K562 (cell line): ENCODE measurements around the gene CCDC70. TPM values are rescaled to one million over a fixed set of nuclear protein-coding genes. Genes with fewer than 3 reads are reported as not detected.

Source experiments
- ATAC-seq: fragments of 200-7000 bp; cut with Tn5 transposase; 3 replicates; pipeline ENCODE4 v1.9.1; 2020; ENCODE audit warnings: moderate library complexity
- BruUV-seq: library from RNA; stranded (reverse); fragments of 400-500 nt; replicated peaks from 2 replicates; lab custom pipeline; 2021; lab: Mats Ljungman, UMichigan
- CTCF ChIA-PET: fragments of 300-600 bp; formaldehyde crosslinking; extraction: SDS; loops from one replicate; lab custom pipeline; 2021; ENCODE audit warnings: low intra/inter-chr PET ratio; lab: Yijun Ruan, JAX
- POLR2A ChIA-PET: fragments of 300-600, 350-650 bp; sonication (Branson Sonifier 250); formaldehyde crosslinking; extraction: SDS; loops from one replicate; lab custom pipeline; 2021; ENCODE audit warnings: antibody characterized with exemption, inconsistent platforms; lab: Yijun Ruan, JAX
- DNase-seq, 4 experiments: peaks; one replicate each; pipeline versions ENCODE4 v3.0.0 to v3.0.0-alpha.2; 2011 to 2018; ENCODE audit warnings: low spot score in 3 of 4, mixed read lengths in 3 of 4; ENCODE audit errors: extremely low read depth in 1 of 4
- FAIRE-seq: peaks from 2 replicates; lab custom pipeline; 2011; peaks lifted over from hg19 to GRCh38; lab: Jason Lieb, UNC
- H2AFZ ChIP-seq: 2 replicates; pipeline ENCODE4 v1.6.0; 2011; ENCODE audit warnings: low read depth, low read length, control low read depth, inconsistent platforms
- H3K27ac ChIP-seq: fragments of 200-600 bp; 3 replicates; pipeline ENCODE4 v1.8.0; 2011; ENCODE audit warnings: low read depth, mild to moderate bottlenecking, control low read depth, inconsistent platforms, low read length, moderate library complexity, mixed read lengths; ENCODE audit errors: extremely low read depth
- H3K27me3 ChIP-seq, 2 experiments: fragments of 300-600 bp in 1 of 2; 2 replicates in 1 of 2; 3 replicates in 1 of 2; pipeline versions ENCODE4 v1.6.0 to v1.8.0; 2011; ENCODE audit warnings: inconsistent platforms in 2 of 2, low read length in 2 of 2, mild to moderate bottlenecking in 1 of 2, mixed read lengths in 1 of 2, moderate library complexity in 1 of 2; ENCODE audit not compliant: control insufficient read depth in 2 of 2, insufficient read depth in 2 of 2
- H3K36me3 ChIP-seq: fragments of 300-600 bp; 3 replicates; pipeline ENCODE4 v1.8.0; 2011; ENCODE audit warnings: mild to moderate bottlenecking, low read length, inconsistent platforms; ENCODE audit not compliant: control insufficient read depth, insufficient read depth
- H3K4me1 ChIP-seq, 2 experiments: fragments of 200-600 bp in 1 of 2; replicated peaks in 1 of 2; 2 replicates in 1 of 2; 3 replicates in 1 of 2; pipeline versions ENCODE4 v1.5.1 to v1.8.0; 2011; ENCODE audit warnings: inconsistent platforms in 2 of 2, low read length in 2 of 2, mild to moderate bottlenecking in 1 of 2, mixed read lengths in 1 of 2, moderate library complexity in 1 of 2; ENCODE audit not compliant: control insufficient read depth in 2 of 2, insufficient read depth in 2 of 2
- H3K4me2 ChIP-seq: 2 replicates; pipeline ENCODE4 v1.6.1; 2011; ENCODE audit warnings: low read length, control low read depth, inconsistent platforms, mixed read lengths; ENCODE audit not compliant: insufficient read depth
- H3K4me3 ChIP-seq: fragments of 200-600 bp; sonication (generic), shearing (Covaris generic); 2 replicates; pipeline ENCODE4 v1.5.1; 2016; ENCODE audit warnings: control low read depth, inconsistent platforms
- H3K79me2 ChIP-seq: fragments of 200-600 bp; 3 replicates; pipeline ENCODE4 v1.8.0; 2011; ENCODE audit warnings: low read length, inconsistent platforms; ENCODE audit not compliant: control insufficient read depth, insufficient read depth
- H3K9ac ChIP-seq, 2 experiments: 2 replicates each; pipeline versions ENCODE4 v1.6.0 to v1.6.1; 2011; ENCODE audit warnings: low read depth in 2 of 2, low read length in 2 of 2, control low read depth in 1 of 2, inconsistent platforms in 1 of 2, mild to moderate bottlenecking in 1 of 2, mixed read lengths in 1 of 2; ENCODE audit not compliant: insufficient read depth in 1 of 2
- H3K9me1 ChIP-seq: one replicate; pipeline ENCODE4 v1.6.0; 2011; ENCODE audit warnings: inconsistent platforms, mild to moderate bottlenecking, low read length, moderate library complexity; ENCODE audit not compliant: control insufficient read depth, insufficient read depth
- H3K9me3 ChIP-seq: replicated peaks from 2 replicates; pipeline ENCODE4 v1.5.1; 2011; ENCODE audit warnings: low read depth, low read length, inconsistent platforms; ENCODE audit not compliant: control insufficient read depth, insufficient read depth
- H4K20me1 ChIP-seq: replicated peaks from 2 replicates; pipeline ENCODE4 v1.6.1; 2011; ENCODE audit warnings: low read length, inconsistent platforms, mixed read lengths; ENCODE audit not compliant: control insufficient read depth, insufficient read depth
- KLF10 ChIP-seq: fragments of 250-450 bp; sonication (Bioruptor Pico); IDR thresholded peaks from 2 replicates; pipeline ENCODE4 v1.6.1; 2021; ENCODE audit warnings: matching md5 sums
- SPI1 ChIP-seq: IDR thresholded peaks from 2 replicates; pipeline ENCODE4 v1.6.1; 2011; ENCODE audit warnings: low read depth, low read length, control low read depth, borderline replicate concordance
- ZNF431 ChIP-seq: sonication (generic); formaldehyde crosslinking; IDR thresholded peaks from 2 replicates; pipeline ENCODE4 v1.8.0; 2022; ENCODE audit warnings: mild to moderate bottlenecking, missing genetic modification reagents
- WGBS: fragments of 100-300 bp; shearing (Covaris generic); methylation state at CpG from one replicate; pipeline ENCODE4 v1.1.6; 2016; ENCODE audit warnings: low coverage, mixed read lengths; ENCODE audit not compliant: insufficient coverage; ENCODE audit errors: missing lambda C conversion rate; 5-methylcytosine and 5-hydroxymethylcytosine counted together
- in situ Hi-C: fragments of 300-500 bp; cut with MboI; formaldehyde crosslinking; loops from 4 replicates; pipeline ENCODE4 v1.15.0; 2018; ENCODE audit warnings: inconsistent platforms, mixed read lengths
- intact Hi-C: fragments of 100-400 bp; cut with micrococcal nuclease; formaldehyde crosslinking; loops from 2 replicates; pipeline ENCODE4 v1.14.2; 2022
- polyA plus RNA-seq, 8 experiments: library from polyadenylated mRNA; depleted of rRNA in 4 of 8; stranded (reverse) in 5 of 8; unstranded in 3 of 8; fragments of >200 nt; fragmentation: Nextera tagmentation in 2 of 8; fragmentation: Illumina TruSeq in 1 of 8; extraction: Ambion mirVana in 2 of 8; extraction: Trizol in 1 of 8; gene quantifications; 2 replicates each; pipeline versions ENCODE4 v1.2.1 to v1.2.3, GENCODE V29; 2011 to 2014; ENCODE audit warnings: inconsistent platforms in 1 of 8, missing spikeins in 1 of 8
- total RNA-seq, 7 experiments: library from RNA; depleted of rRNA in 6 of 7; stranded (reverse); fragments of >200 nt in 6 of 7; fragmentation: Illumina TruSeq in 2 of 7; extraction: Trizol in 2 of 7; gene quantifications; 2 replicates each; pipeline versions ENCODE4 v1.2.1 to v1.2.3, GENCODE V29; 2011 to 2021; ENCODE audit warnings: low replicate concordance in 1 of 7
- TF ChIP-seq, protein P1 (sequence below): fragments of 250-450 bp; sonication (Bioruptor Pico); IDR thresholded peaks from 2 replicates; pipeline ENCODE4 v1.9.0; 2021; ENCODE audit warnings: mild to moderate bottlenecking

The CCDC70 gene
- total and polyA plus RNA-seq, 9 of the 15 experiments (the other 6 are each of a cell fraction or from before 2014, with no cell fraction given) = not detected

DNA sequence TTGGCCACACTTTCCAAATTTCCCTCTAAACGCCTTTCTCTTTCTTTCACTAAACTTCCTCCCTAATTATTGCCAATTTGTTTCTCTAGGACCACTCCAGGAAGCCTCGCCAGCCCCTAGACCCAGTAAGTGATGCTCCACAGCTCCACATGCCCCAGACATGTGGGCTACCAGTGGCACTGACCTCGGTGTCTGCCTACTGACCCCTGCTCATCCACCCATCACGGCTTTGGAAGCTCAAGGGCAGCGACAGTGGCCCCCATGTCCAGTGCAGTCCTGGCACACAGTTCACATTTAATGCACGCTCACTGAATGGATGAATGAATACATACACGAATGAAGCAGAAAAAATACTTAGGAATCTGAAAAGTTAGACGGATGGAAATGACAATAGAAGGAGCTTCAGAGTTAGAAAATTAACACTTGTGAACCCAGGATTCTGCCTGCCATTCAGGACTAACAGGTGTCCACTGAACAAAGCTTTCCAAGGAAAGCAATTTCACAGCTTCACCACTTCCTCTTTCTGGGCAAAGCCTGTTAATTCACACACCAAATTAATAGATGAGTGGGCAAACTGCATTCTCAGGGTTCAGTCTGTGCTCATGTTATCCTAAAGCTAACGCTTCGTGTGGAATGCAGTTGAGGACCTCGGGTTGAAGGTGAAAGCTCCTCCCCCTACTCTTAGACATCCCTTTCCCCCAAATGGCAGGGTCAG is 50.9 kb downstream of the CCDC70 start:
- no TSS peak for BruUV-seq
- peaks cover 3% of the 10 kb centered on the region for H3K9me1 ChIP-seq
- ChIA-PET CTCF (no interaction called here), POLR2A (interaction anchor here (0.9 kb wide), 1 partner anchor 9 kb away, joined by 7 read pairs; no protein-coding TSS in a partner anchor)
- no peaks in the 10 kb centered on the region for H3K4me1 ChIP-seq
- no peaks in the 10 kb centered on the region; the same call in 2 of the 3 replicates for H3K36me3 ChIP-seq
- no peaks in the 10 kb centered on the region for H3K27me3 ChIP-seq
- 76% methylated on average over 11 of the region's 11 CpGs for WGBS
- H3K4me2 ChIP-seq = no peak overlapping the region
- FAIRE-seq (no peak), DNase-seq (no peak), ATAC-seq (no peak)
- no peak overlapping the region for H2AFZ ChIP-seq
- no peak overlapping the region for H3K9ac ChIP-seq
- no peaks in the 10 kb centered on the region for H3K79me2 ChIP-seq
- intact Hi-C loops = no loop called here
- H3K4me3 ChIP-seq = no peak overlapping the region
- H3K9me3 ChIP-seq = no peaks in the 10 kb centered on the region
- no peak overlapping the region for H3K27ac ChIP-seq
- H4K20me1 ChIP-seq = no peaks in the 10 kb centered on the region
- TF ChIP-seq, protein P1, sequence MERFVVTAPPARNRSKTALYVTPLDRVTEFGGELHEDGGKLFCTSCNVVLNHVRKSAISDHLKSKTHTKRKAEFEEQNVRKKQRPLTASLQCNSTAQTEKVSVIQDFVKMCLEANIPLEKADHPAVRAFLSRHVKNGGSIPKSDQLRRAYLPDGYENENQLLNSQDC = no peak
- TF ChIP-seq KLF10 (CRISPR knock-in tag) = no peak
- TF ChIP-seq ZNF431 (CRISPR knock-in tag) = peak; percentile 83
- peak; percentile 97 for TF ChIP-seq SPI1
- in situ Hi-C loops = no loop called here
